ENCODE results near the gene ARFGAP2.
"Not testable (repeated sequence)": the region's sequence is repeated elsewhere in the genome, so short reads cannot be mapped to it uniquely, and the experiment has no call there.

ARFGAP2 gene

GRCh38 chr11:47176328-47177228 is at the start of gene ARFGAP2:
TSS of gene ARFGAP2 (minus strand) at chr11:47176879. CDS start at chr11:47176853, 26 bp downstream.
- peak within 1 kb of the TSS; percentile 96 for H3K27ac ChIP-seq (ENCODE audit: low read depth, low read length)
- peak within 1 kb of the TSS; percentile 85 for H3K9ac ChIP-seq (ENCODE audit: low read length)
- H3K4me3 ChIP-seq (ENCODE audit: low read length) = peak within 1 kb of the TSS; percentile 93
- H3K27me3 ChIP-seq (ENCODE audit: control insufficient read depth, insufficient read depth, low read length) = no peaks in the 10 kb centered on the region
- peaks cover 25% of the 10 kb centered on the region for H3K4me1 ChIP-seq (ENCODE audit: control insufficient read depth, insufficient read depth, low read length)
- peaks cover 22% of the 10 kb centered on the region for H3K36me3 ChIP-seq (ENCODE audit: control insufficient read depth, insufficient read depth, low read length)

- Histone ChIP-seq H3K4me3 (ENCODE audit: low read length) (no peak overlapping the region), H3K36me3 (ENCODE audit: control insufficient read depth, insufficient read depth, low read length) (peaks cover 4% of the 10 kb centered on the region), H3K4me1 (ENCODE audit: control insufficient read depth, insufficient read depth, low read length) (no peaks in the 10 kb centered on the region), H3K27me3 (ENCODE audit: control insufficient read depth, insufficient read depth, low read length) (no peaks in the 10 kb centered on the region), H3K27ac (ENCODE audit: low read depth, low read length) (no peak overlapping the region), H3K9ac (ENCODE audit: low read length) (no peak overlapping the region)
These were observed 49.1 kb upstream of the ARFGAP2 start for GRCh38 chr11:47225552-47226400.

GRCh38 chr11:47222696-47223095 is 46.0 kb upstream of the ARFGAP2 start:
- Histone ChIP-seq H3K36me3 (ENCODE audit: control insufficient read depth, insufficient read depth, low read length) (peaks cover 4% of the 10 kb centered on the region), H3K9ac (ENCODE audit: low read length) (no peak overlapping the region), H3K4me3 (ENCODE audit: low read length) (no peak overlapping the region), H3K4me1 (ENCODE audit: control insufficient read depth, insufficient read depth, low read length) (no peaks in the 10 kb centered on the region), H3K27ac (ENCODE audit: low read depth, low read length) (no peak overlapping the region), H3K27me3 (ENCODE audit: control insufficient read depth, insufficient read depth, low read length) (no peaks in the 10 kb centered on the region)

GRCh38 chr11:47220401-47220821 is 43.7 kb upstream of the ARFGAP2 start:
- H3K27me3 ChIP-seq (ENCODE audit: control insufficient read depth, insufficient read depth, low read length) = no peaks in the 10 kb centered on the region
- H3K27ac ChIP-seq (ENCODE audit: low read depth, low read length) = no peak overlapping the region
- peaks cover 8% of the 10 kb centered on the region for H3K4me1 ChIP-seq (ENCODE audit: control insufficient read depth, insufficient read depth, low read length)
- no peak overlapping the region for H3K4me3 ChIP-seq (ENCODE audit: low read length)
- no peak overlapping the region for H3K9ac ChIP-seq (ENCODE audit: low read length)
- peaks cover 2% of the 10 kb centered on the region for H3K36me3 ChIP-seq (ENCODE audit: control insufficient read depth, insufficient read depth, low read length)

GRCh38 chr11:47216121-47216798 is 39.6 kb upstream of the ARFGAP2 start:
- H3K4me3 ChIP-seq (ENCODE audit: low read length) = peak overlapping the region; percentile 85
- peaks cover 8% of the 10 kb centered on the region for H3K4me1 ChIP-seq (ENCODE audit: control insufficient read depth, insufficient read depth, low read length)
- H3K27ac ChIP-seq (ENCODE audit: low read depth, low read length) = peak overlapping the region; percentile 24
- no peaks in the 10 kb centered on the region for H3K27me3 ChIP-seq (ENCODE audit: control insufficient read depth, insufficient read depth, low read length)
- no peaks in the 10 kb centered on the region for H3K36me3 ChIP-seq (ENCODE audit: control insufficient read depth, insufficient read depth, low read length)
- H3K9ac ChIP-seq (ENCODE audit: low read length) = no peak overlapping the region

- H3K36me3 ChIP-seq (ENCODE audit: control insufficient read depth, insufficient read depth, low read length) = no peaks in the 10 kb centered on the region
- H3K4me3 ChIP-seq (ENCODE audit: low read length) = peak overlapping the region; percentile 85
- no peaks in the 10 kb centered on the region for H3K27me3 ChIP-seq (ENCODE audit: control insufficient read depth, insufficient read depth, low read length)
- peak overlapping the region; percentile 93 for H3K27ac ChIP-seq (ENCODE audit: low read depth, low read length)
- H3K4me1 ChIP-seq (ENCODE audit: control insufficient read depth, insufficient read depth, low read length) = peaks cover 8% of the 10 kb centered on the region
- peak overlapping the region; percentile 89 for H3K9ac ChIP-seq (ENCODE audit: low read length)
These were observed 38.8 kb upstream of the ARFGAP2 start for GRCh38 chr11:47215366-47215910.

- peak overlapping the region; percentile 93 for H3K27ac ChIP-seq (ENCODE audit: low read depth, low read length)
- peak overlapping the region; percentile 25 for H3K9ac ChIP-seq (ENCODE audit: low read length)
- H3K36me3 ChIP-seq (ENCODE audit: control insufficient read depth, insufficient read depth, low read length) = no peaks in the 10 kb centered on the region
- peaks cover 8% of the 10 kb centered on the region for H3K4me1 ChIP-seq (ENCODE audit: control insufficient read depth, insufficient read depth, low read length)
- H3K27me3 ChIP-seq (ENCODE audit: control insufficient read depth, insufficient read depth, low read length) = no peaks in the 10 kb centered on the region
- H3K4me3 ChIP-seq (ENCODE audit: low read length) = peak overlapping the region; percentile 85
These were observed 37.4 kb upstream of the ARFGAP2 start for GRCh38 chr11:47213950-47214565.

- H3K27ac ChIP-seq (ENCODE audit: low read depth, low read length) = peak overlapping the region; percentile 24
- peaks cover 8% of the 10 kb centered on the region for H3K4me1 ChIP-seq (ENCODE audit: control insufficient read depth, insufficient read depth, low read length)
- H3K9ac ChIP-seq (ENCODE audit: low read length) = no peak overlapping the region
- H3K27me3 ChIP-seq (ENCODE audit: control insufficient read depth, insufficient read depth, low read length) = no peaks in the 10 kb centered on the region
- H3K36me3 ChIP-seq (ENCODE audit: control insufficient read depth, insufficient read depth, low read length) = no peaks in the 10 kb centered on the region
- H3K4me3 ChIP-seq (ENCODE audit: low read length) = no peak overlapping the region
These were observed 36.3 kb upstream of the ARFGAP2 start for GRCh38 chr11:47212938-47213337.

- Histone ChIP-seq H3K36me3 (ENCODE audit: control insufficient read depth, insufficient read depth, low read length) (no peaks in the 10 kb centered on the region), H3K4me1 (ENCODE audit: control insufficient read depth, insufficient read depth, low read length) (no peaks in the 10 kb centered on the region), H3K27me3 (ENCODE audit: control insufficient read depth, insufficient read depth, low read length) (no peaks in the 10 kb centered on the region), H3K27ac (ENCODE audit: low read depth, low read length) (no peak overlapping the region), H3K4me3 (ENCODE audit: low read length) (no peak overlapping the region), H3K9ac (ENCODE audit: low read length) (no peak overlapping the region)
These were observed 31.9 kb upstream of the ARFGAP2 start for GRCh38 chr11:47208628-47209027.

- H3K4me3 ChIP-seq (ENCODE audit: low read length); H3K27ac ChIP-seq (ENCODE audit: low read depth, low read length); H3K4me1 ChIP-seq (ENCODE audit: control insufficient read depth, insufficient read depth, low read length); H3K9ac ChIP-seq (ENCODE audit: low read length); H3K36me3 ChIP-seq (ENCODE audit: control insufficient read depth, insufficient read depth, low read length); H3K27me3 ChIP-seq (ENCODE audit: control insufficient read depth, insufficient read depth, low read length): not testable (repeated sequence)
These were observed 31.4 kb upstream of the ARFGAP2 start for GRCh38 chr11:47208008-47208552.

- Histone ChIP-seq H3K9ac (ENCODE audit: low read length) (no peak overlapping the region), H3K27ac (ENCODE audit: low read depth, low read length) (no peak overlapping the region), H3K27me3 (ENCODE audit: control insufficient read depth, insufficient read depth, low read length) (no peaks in the 10 kb centered on the region), H3K36me3 (ENCODE audit: control insufficient read depth, insufficient read depth, low read length) (no peaks in the 10 kb centered on the region), H3K4me1 (ENCODE audit: control insufficient read depth, insufficient read depth, low read length) (no peaks in the 10 kb centered on the region), H3K4me3 (ENCODE audit: low read length) (no peak overlapping the region)
These were observed 30.8 kb upstream of the ARFGAP2 start for GRCh38 chr11:47207459-47207858.

All from rectal smooth muscle tissue (tissue), 1 donor.